Liver (tissue), 3 donors: ENCODE results near the gene MSI2.

Experiments
- CTCF ChIP-seq: fragments of 150-350 bp; IDR thresholded peaks from 2 replicates; pipeline ENCODE4 v1.5.1; 2017; ENCODE audit warnings: improper control_type of control experiment, low read depth, low read length; ENCODE audit not compliant: missing input control
- EGR1 ChIP-seq, 2 donors: IDR thresholded peaks; 2 replicates each; pipeline ENCODE4 v1.6.1; 2016 to 2018; ENCODE audit warnings: antibody characterized with exemption in 2 of 2, low read depth in 2 of 2
- JUND ChIP-seq, 2 donors: IDR thresholded peaks; 2 replicates each; pipeline ENCODE4 v1.6.1; 2016; ENCODE audit warnings: antibody characterized with exemption in 2 of 2
- MAX ChIP-seq: IDR thresholded peaks from 2 replicates; pipeline ENCODE4 v1.6.1; 2016; ENCODE audit warnings: antibody characterized with exemption
- RAD21 ChIP-seq, 2 donors: IDR thresholded peaks; 2 replicates each; pipeline ENCODE4 v1.6.1; 2016; ENCODE audit warnings: antibody characterized with exemption in 2 of 2, mild to moderate bottlenecking in 2 of 2
- REST ChIP-seq: IDR thresholded peaks from 2 replicates; pipeline ENCODE4 v1.6.1; 2016; ENCODE audit warnings: antibody characterized with exemption, mild to moderate bottlenecking
- RXRA ChIP-seq, 2 donors: IDR thresholded peaks; 2 replicates each; pipeline ENCODE4 v1.6.1; 2017 to 2018; ENCODE audit warnings: antibody characterized with exemption in 2 of 2, mild to moderate bottlenecking in 1 of 2
- SP1 ChIP-seq: IDR thresholded peaks from 2 replicates; pipeline ENCODE4 v1.6.1; 2018; ENCODE audit warnings: antibody characterized with exemption, mild to moderate bottlenecking
- TAF1 ChIP-seq: conservative IDR thresholded peaks from 2 replicates; pipeline ENCODE4 v1.6.1; 2016; ENCODE audit warnings: antibody characterized with exemption, mild to moderate bottlenecking
- YY1 ChIP-seq: IDR thresholded peaks from 2 replicates; pipeline ENCODE4 v1.6.1; 2016; ENCODE audit warnings: antibody characterized with exemption, mild to moderate bottlenecking
- ZBTB33 ChIP-seq: IDR thresholded peaks from 2 replicates; pipeline ENCODE4 v1.6.1; 2016; ENCODE audit warnings: antibody characterized with exemption
- donor health status: healthy.
- donor health status: healthy.

- no peak for TF ChIP-seq CTCF
- no peak for TF ChIP-seq REST
- no peak for TF ChIP-seq MAX
- no peak for TF ChIP-seq TAF1
- no peak for TF ChIP-seq RXRA (IDR thresholded peaks at IDR 0.05)
- no peak for TF ChIP-seq ZBTB33
- no peak for TF ChIP-seq JUND (IDR thresholded peaks at IDR 0.05)
- no peak for TF ChIP-seq RAD21 (IDR thresholded peaks at IDR 0.05)
- TF ChIP-seq YY1: no peak
- TF ChIP-seq SP1: no peak
- no peak for TF ChIP-seq EGR1 (IDR thresholded peaks at IDR 0.05; ENCODE audit: low read depth in 2 of 2)
These were observed 386.7 kb downstream of the MSI2 start for GRCh38 chr17:57643062-57643461.
